ENCODE results near the gene SRGAP3.

Gene SRGAP3

DNA sequence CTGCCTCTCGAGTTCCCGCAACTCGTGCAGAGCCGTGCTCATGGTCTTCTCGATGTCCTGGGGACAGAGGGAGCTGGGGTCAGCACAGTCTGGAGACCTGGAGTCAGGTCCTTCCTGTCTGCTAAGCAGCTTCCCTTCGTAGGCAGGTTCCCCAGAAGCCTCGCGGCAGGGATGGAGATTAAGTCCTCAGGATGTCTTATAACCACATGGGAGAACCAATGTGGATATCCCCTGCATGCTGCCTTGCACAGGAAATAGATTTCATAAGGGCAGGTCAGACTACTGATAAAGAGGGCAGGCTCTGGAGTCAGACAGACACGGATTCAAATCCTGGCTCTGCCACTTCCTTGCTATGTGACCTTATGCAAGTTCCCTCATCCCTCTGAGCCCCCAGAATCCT lies 263.6 kb downstream of the SRGAP3 start:
- DNase-seq (ENCODE audit: low spot score) = no peak

DNA sequence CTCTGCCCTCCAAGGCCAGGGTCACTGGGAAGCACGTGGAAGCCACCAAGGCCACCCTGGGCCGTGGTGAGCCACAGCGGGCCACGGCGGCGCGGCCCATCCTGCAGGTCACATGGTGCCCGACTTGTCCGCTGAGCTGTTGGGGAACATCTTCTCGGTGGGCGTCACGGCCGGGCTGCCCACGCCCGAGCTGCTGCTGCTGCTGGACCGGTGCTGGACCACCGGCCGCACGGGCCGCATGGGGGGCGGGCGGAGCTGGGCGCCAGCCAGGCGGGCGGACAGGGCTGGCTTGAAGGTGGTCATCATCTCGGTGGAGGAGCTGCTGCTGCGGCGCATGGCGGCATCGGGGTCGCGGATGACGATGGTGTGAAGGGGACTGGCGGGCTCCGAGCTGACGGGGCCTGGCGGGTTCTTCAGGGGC lies 264.0 kb downstream of the SRGAP3 start:
- no peak for DNase-seq (ENCODE audit: low spot score)

DNA sequence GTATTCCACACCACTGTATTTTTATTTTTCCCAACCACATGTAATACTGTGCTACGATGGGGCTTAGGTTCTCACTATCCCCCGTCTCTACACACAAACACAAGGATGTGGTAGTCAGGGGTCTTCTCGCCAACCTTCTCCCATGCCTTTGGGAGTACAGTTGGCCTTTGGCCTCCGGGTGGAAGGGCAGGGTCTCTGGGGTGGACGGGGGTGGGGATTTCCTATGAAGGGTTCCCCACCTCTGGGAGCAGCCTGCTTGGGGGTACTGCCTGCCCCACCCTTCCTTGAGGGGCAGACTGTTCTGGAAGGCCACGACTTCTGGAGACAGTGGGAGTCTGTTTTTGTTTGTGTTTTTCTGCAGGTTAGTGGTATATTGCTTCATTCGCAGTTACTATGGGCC lies 264.9 kb downstream of the SRGAP3 start:
- DNase-seq (ENCODE audit: low spot score) = no peak

DNA sequence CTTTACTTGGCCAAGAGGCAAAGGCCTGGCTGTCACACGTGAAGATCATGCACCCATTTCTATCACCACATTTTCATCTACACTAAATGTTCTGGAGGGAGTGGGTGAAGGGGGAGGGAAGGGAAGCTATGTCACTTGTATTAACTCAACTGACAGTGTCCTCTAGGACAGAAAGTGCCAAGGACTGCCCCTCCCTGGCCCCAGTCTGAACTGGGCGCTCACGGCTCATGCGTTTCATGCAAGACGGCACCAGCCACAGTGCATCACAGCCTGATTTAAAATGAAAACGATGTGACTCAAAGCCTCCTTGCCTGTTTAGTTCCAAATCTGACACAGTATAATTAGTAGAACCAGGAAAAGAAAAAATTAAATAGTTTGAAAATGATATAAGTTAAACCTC lies 265.4 kb downstream of the SRGAP3 start:
- no peak for DNase-seq (ENCODE audit: low spot score)

DNA sequence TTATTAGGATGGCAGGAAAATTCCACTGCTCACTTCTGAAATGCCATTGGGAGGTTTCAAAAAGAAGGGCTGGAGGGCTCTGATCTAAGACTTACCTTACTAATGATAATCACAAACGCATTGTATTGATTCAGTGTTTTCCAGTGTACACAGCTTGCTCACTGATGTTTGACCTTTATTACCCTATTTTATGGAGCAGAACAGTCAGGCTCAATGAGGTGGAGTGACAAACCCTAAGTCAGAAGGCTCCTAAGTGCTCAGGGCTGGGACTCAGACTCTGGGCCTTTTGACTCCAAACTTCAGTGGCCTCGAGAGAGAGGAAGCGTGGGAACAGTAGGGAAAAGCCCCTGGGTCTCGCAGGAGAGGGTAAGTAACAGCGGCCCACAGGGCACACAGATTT lies 265.9 kb downstream of the SRGAP3 start:
- no peak for DNase-seq (ENCODE audit: low spot score)

DNA sequence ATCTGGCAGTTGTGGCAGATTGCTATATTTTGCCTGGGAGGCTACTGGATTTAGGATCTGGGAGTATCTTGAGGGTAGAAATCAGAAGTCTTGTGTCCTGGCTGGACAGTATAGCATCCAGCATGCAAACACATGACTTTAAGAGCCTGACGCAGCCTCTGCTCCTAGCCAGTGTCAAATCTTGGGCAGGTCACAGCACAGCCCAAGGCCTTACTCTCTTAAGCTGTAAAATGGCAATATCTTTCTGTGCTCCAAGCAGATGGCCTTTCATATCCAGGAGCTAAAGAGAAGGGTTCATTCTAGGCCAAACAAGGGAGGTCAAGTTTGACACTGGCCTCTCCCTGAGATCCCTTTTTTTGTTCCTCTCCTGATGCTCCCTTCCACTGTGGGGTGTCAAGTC lies 266.4 kb downstream of the SRGAP3 start:
- no peak for DNase-seq (ENCODE audit: low spot score)

DNA sequence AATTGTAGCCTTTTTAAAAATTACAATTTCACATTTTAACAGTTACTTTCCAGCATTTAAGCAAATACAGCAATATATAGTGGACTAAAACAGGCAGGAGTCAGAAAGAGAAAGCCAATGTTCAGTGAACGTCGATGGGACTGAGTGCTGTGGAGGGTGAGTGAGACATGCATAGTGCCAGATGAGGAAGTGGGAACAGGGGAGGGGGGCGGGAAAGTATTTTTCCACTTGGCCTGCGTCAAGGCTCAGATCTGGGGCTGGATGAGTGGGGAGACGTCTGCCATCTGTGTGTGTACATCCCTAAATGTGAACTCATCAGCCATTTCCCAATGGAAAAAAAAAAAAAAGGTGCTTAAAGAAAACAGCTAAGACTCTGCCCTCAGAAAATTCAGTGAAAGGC lies 266.9 kb downstream of the SRGAP3 start:
- peak; percentile 26 for DNase-seq (ENCODE audit: low spot score)

DNA sequence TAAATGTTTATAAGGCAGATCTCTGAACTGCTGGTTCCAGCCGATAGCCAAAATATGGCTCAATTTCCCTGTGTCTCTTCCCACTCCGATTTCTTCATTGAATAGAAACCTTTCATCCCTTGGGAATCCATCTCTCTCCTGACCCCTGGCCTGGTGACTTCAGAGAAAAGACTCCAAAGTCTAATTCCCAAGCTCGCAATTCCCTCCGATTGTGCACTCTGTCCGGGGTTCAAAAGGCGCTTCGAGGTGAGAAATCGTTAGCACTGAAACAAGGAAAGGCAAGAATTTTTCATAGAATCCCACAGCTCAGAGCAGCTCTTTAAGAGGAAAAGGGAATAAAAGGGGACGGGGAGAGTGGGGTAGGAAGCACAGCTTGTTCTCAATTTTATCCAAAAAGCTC lies 267.7 kb downstream of the SRGAP3 start:
- no peak for DNase-seq (ENCODE audit: low spot score)

DNA sequence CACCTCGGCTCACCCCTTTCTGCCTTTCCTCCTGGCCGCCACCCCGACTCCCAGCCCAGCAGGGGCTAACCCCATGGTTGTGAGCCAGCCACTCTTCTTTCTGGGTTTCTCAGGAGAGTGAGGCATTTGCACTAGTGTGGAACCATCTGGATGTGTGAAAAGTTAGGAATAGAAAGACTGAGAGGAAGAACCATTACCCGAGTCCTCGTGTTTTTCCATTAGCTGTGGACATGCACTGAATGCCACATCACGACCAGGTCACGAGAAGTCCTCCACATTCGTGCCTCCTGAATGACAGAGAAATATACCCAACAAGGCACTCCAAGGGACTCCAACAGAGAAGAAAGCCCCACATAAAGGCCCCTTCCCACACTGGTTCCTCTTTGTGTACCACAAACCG lies 268.1 kb downstream of the SRGAP3 start:
- no peak for DNase-seq (ENCODE audit: low spot score)

DNA sequence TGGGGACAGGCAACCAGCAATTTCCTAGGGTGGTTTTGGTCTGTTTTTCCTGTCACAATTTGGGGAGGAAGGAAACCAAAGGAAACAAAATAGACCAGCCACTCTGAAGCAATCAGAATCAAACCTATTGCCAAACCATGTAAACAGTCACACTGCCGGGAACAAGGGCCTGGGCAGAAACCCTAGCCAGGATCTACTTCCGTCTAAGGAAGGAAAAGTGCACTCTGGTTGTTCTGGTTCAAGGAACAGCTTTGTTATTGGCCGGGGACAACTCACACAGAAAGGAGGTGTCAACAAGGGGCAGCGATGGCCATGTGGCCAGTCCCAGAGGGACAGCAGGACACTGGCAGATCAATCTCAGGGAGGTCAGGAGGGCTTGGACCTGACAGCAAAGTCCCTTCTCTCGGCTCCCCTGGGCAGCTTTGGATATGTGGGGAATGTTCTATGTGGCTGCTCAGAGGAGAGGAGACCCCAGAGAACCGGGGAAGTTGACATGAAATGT lies 268.6 kb downstream of the SRGAP3 start:
- DNase-seq (ENCODE audit: low spot score) = no peak

DNA sequence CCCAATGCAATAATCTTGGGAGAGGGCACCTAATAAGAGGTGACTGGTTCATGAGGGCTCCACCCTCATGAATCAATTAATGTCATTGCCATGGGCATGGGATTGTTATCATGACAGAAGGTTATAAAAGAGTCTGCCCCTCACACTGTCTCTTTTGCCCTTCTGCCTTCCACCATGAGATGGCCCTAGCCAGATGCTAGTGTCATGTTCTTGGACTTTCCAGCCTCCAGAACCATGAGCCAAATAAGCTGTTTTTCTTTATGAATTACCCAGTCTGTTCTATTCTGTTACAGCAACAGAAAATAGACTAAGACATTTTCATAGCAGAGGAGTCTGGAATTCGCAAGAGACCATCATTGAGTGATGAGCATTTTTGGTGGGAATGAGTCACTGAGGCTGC lies 270.2 kb downstream of the SRGAP3 start:
- no peak for DNase-seq (ENCODE audit: low spot score)

DNA sequence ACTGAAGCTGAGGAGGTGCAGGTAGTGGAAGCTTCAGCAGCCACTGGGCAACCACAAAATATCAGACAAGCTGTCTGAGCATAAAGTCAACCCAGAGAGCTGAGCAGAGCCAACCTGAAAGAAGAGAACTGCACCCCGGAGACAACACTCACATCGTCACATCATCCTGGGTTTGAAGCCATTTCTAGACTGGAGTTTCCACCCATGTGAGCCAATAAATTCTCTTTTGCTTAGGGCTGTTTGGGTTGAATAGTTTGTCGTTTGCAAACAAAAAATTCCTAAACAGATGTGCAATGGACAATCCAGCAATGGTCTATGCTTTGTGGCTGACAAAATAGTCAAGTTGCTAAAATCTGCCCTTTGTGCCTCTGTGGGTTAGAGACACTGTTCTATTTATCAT lies 270.9 kb downstream of the SRGAP3 start:
- no peak for DNase-seq (ENCODE audit: low spot score)

DNA sequence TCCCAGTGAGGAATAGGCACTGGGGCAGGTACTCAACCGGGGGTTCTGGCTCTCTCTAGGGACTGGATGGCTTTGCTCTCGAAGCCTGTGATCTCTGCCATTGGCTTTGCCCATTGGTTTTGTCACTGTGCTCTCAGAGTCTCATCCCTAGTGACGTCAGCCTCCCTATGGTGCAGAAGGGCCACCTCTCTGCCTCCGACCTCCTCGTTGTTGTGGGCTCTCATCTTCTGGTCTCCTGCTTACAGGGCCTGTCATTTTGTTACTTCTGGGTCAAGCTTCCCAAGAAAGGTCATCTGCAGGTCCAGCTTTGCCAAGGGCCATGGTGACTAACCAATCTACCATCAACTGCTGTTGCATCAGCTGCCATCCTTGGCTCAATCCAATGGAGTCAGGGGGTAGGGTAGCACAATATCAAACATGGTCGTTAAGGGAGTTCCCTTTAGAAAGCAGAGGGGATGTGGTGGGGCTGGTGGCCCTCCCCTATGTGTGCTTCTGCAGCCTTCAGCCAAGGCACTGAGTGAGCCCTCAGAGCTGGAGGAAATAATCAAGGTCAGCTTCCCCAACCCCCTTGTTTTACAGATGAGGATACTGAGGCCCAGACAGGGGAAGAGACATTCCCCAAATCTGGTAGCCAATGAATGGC lies 272.8 kb downstream of the SRGAP3 start:
- no peak for DNase-seq (ENCODE audit: low spot score)

DNA sequence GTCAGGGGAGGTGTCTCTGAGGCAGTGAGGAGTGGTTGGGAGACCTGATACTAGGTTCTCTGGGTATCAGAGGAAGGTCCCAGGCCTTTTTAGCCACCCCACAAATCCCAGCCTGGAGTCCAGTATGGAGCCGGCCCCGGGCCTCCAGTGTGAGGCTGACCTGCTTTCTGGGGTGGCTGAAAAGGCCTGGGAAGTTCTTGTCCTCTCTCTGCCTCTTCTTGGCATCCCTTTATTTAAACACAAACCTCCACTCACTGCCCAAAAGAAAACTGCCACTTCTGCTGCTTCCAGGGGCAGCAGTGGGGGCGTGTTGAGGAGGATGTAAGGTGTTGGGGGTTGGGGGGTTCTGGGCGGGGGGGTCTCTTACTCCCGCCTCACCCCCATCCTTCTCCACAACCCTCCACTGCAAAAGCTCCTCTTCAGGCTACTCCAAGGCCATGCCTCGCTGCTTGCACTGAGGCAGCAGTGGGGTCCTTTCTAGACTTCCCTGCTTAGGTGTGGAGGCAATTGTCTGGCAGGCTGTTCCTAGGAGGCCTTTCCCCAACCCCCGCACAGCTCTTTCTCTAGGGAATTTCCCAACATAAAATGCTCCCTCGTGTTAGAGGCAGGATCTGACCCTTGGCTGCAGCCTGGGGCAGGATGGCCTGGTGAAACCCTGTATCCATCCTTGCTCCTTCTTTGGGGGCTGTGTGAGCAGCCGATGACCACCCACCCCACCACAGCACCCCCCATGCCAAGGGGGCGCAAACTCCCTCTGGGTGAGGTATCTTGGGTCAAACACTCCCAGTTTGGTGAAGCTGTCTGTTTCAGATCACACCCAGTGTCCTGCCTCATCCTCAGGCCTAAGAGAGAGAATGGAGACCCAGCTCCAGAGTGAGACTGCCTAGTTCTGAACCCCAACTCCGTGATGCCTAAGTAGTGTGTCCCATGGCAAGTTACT lies 274.1 kb downstream of the SRGAP3 start:
- no peak for DNase-seq (ENCODE audit: low spot score)

DNA sequence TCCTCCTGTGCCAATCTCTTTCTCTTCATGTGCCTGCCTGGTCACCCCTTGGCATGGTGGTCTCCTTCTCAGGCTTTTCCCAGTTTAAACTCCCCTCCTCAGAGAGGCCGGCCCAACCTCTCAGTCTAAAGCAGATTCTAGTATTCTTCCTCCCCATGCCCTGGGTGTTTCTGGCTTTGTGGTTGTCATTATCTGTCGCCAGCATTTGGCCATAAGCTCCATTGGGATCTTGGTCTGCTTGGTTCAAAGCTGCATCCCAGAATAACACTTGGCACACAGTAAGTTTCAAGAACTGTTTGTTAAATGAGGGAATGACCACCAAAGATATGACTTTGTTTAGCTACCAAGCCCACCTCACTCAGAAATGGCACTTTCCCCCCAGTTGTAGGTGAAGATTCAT lies 275.0 kb downstream of the SRGAP3 start:
- no peak for DNase-seq (ENCODE audit: low spot score)

DNA sequence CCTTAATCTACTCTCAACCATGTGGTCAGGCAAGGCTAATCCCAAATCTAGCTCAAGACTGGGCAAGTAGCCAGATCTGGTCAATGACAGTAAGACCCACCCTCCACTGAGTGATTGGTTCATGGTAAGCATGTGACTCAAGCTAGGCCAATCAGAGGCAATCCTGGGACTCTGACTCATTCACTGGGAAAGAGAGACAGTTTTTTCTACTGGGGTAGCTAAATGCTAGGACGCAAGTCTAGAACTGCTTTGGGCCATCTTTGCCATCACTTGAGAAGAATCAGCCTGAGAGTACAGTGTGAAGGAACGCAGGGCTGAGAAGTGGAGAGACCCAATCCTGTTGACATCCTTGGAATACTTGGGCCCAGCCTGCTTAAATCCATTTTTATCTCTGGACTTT lies 276.8 kb downstream of the SRGAP3 start:
- peak; percentile 40 for DNase-seq (ENCODE audit: low spot score)

DNA sequence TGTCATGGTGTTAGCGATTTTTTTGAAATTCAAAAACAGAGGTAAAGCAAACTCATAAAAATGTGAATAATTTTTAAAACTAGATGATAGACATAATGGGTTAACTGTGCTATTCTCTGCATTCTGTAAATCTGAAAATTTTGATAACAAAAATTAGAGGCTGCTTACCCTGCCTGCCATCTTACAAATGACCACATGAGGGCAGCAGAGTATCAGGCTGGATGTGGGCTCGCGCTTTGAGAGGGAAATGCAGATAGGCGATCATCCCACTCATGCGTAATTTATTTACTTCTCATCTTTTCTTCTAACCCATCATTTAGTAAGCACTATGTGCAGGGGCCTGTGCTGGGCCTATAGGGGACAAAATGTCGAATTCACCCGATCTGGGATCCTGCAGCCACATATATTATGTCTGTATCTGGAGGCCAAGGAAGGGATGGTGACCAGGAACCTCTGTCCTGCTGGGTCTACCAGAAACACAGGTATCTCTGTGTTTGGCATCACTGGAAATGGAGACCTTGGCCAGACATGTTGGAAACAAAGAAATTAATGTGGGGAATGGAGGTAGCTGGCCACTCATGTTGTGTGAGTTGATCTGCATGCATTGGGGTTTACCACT lies 278.4 kb downstream of the SRGAP3 start:
- DNase-seq (ENCODE audit: low spot score) = peak; percentile 78

DNA sequence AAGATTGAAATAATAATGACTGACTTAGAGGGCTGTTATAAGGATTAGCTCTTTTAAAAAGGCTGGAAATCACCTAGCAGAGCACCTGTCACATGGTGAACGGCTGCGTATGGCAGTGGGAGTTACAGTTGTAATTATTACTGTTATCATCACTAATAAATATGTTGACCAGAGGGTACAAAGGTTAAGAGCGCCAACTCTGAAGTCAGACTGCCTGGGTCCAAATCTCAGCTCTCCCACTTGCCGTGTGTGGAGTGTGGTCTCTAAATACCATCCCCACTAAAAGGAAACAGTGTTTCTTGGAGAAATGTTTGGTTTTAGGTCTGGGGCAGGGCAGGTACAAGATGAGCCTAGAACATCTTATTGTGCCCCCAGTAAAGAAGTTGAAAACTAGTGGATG lies 280.2 kb downstream of the SRGAP3 start:
- DNase-seq (ENCODE audit: low spot score) = no peak

DNA sequence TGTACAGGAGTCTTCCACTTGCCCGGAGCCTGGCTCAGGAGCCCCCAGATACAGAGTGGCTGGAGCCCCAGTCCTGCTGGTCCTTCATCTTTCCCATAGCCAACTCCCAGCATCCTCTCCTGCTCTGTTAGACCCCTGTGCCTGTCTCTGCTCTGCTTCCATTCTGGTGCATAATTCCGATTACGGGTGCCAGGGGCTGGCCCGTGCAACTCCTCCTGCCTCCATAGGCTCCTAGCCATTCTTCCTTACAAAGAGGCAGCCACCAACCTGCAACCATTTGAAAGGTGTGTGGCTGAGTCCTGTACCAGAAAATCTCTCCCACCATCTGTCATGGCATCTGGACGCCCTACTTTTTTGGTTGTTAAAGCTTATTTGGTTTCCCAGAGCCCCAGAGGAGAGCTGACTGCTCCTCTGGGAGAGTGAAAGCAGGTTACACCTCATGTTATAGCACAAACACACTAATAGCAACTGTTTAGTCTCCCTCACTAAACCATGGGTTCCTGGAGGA lies 281.0 kb downstream of the SRGAP3 start:
- DNase-seq (ENCODE audit: low spot score) = no peak

DNA sequence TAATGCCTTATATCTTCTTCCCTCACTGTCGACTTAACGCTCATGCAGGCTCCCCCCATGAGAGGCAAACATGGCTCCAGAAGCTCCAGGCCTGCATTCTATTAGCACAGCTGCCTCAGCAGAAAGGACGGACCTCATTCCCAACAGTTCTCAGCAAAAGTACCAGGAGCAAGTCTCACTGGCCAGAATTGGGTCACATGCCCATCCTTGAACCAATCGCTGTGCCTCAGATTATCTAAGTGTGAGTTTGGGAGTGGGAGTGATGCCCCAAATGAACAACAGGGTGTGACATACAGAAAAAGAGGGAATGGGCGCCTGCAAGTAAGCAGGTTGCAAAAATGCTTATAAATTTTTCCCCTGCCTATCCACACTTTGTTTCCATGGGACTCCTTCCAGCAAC lies 281.9 kb downstream of the SRGAP3 start:
- no peak for DNase-seq (ENCODE audit: low spot score)

DNA sequence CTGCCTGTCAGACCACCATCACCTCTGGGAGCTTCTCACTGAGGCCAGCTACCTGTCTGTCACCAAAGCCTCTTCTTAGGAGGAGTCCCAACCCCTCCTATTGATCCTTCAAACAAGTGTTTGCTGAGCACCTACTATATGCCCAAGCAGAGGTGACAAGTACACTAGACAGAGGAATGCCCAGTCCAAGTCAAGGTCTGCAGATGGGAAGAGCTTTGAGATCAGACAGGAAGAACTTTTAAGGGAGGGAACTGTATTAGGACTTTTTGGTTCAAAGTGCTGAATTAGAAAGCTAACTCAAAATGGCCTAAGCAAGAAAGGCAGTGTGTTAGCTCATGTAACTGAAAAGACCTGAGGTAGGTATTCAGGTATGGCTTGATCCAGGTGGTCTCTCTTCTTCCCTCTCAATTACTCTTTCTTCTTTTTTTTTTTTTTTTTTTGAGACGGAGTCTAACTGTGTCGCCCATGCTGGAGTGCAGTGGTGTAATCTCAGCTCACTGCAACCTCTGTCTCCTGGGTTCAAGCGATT lies 282.6 kb downstream of the SRGAP3 start:
- no peak for DNase-seq (ENCODE audit: low spot score)

DNA sequence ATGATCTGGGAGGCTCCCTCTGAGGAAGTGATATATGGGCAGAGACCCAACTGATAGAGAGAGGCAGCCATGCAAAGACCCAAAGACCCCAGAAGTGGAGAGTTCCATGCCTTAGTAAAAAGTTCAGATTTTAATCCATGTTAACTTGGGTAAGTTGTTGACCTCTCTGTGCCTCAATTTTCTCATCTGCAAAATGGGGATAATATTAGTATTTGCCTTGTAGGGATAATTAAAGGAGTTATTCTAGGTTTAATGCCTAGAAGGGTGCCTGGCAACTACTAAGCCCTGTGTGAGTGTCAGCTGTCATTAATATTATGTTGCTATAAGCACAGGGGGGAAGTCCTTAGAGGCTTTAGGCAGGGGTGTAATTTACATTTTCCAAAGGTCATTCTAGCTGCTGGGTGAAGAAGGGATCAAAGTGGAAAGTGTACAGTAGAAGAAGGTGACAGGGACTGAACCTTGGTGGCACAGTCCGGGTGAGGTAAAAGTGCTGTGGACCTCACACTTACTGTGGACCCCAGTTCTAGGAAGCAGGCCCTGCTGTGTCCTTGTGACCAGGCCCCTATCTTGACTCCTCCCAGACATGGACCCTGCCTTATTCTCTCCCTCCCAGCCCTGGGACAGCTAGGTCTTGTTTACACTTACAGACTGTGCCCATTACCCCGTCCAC lies 283.2 kb downstream of the SRGAP3 start:
- no peak for DNase-seq (ENCODE audit: low spot score)
